HG03135 (cell line): ENCODE data around the gene IL6ST.

Experiments used
- ATAC-seq: cut with Tn5 transposase; IDR thresholded peaks from one replicate; pipeline ENCODE4 v1.9.1; 2021; ENCODE audit warnings: mild to moderate bottlenecking, moderate library complexity; ENCODE audit not compliant: unreplicated experiment

The IL6ST gene

GRCh38 chr5:55923177-55923771, 71.5 kb downstream of the IL6ST start:
- ATAC-seq, result no peak

GRCh38 chr5:55921617-55922016, 73.1 kb downstream of the IL6ST start:
- no peak for ATAC-seq

- no peak for ATAC-seq
Observed at GRCh38 chr5:55920784-55921183, 74.0 kb downstream of the IL6ST start.

GRCh38 chr5:55919625-55920024, 75.1 kb downstream of the IL6ST start:
- ATAC-seq, result no peak

- no peak for ATAC-seq
Observed at GRCh38 chr5:55918087-55919035, 76.4 kb downstream of the IL6ST start.

- ATAC-seq, result no peak
Observed at GRCh38 chr5:55917402-55918086, 77.2 kb downstream of the IL6ST start.

GRCh38 chr5:55916986-55917385, 77.8 kb downstream of the IL6ST start:
- no peak for ATAC-seq

- ATAC-seq, result no peak
Observed at GRCh38 chr5:55915783-55916182, 79.0 kb downstream of the IL6ST start.

- no peak for ATAC-seq
Observed at GRCh38 chr5:55914971-55915370, 79.8 kb downstream of the IL6ST start.

GRCh38 chr5:55913466-55914413, 81.0 kb downstream of the IL6ST start:
- ATAC-seq, result peak; percentile 94

- ATAC-seq, result no peak
Observed at GRCh38 chr5:55911784-55912653, 82.7 kb downstream of the IL6ST start.

GRCh38 chr5:55908804-55909203, 86.0 kb downstream of the IL6ST start:
- ATAC-seq, result no peak

- no peak for ATAC-seq
Observed at GRCh38 chr5:55907927-55908326, 86.8 kb downstream of the IL6ST start.

- no peak for ATAC-seq
Observed at GRCh38 chr5:55905251-55905650, 89.5 kb downstream of the IL6ST start.

- ATAC-seq, result no peak
Observed at GRCh38 chr5:55904152-55904551, 90.6 kb downstream of the IL6ST start.

GRCh38 chr5:55903121-55903701, 91.6 kb downstream of the IL6ST start:
- ATAC-seq, result peak; percentile 89

- ATAC-seq, result no peak
Observed at GRCh38 chr5:55902696-55903095, 92.1 kb downstream of the IL6ST start.

- no peak for ATAC-seq
Observed at GRCh38 chr5:55900776-55901175, 94.0 kb downstream of the IL6ST start.

GRCh38 chr5:55900068-55900467, 94.7 kb downstream of the IL6ST start:
- ATAC-seq, result no peak
